K562 (cell line): Measurements from ENCODE around the gene HDAC9. TPM values are rescaled to one million over a fixed set of nuclear protein-coding genes. Genes with fewer than 3 reads are reported as not detected.

Source experiments
- ATAC-seq: fragments of 200-7000 bp; cut with Tn5 transposase; 3 replicates; pipeline ENCODE4 v1.9.1; 2020; ENCODE audit warnings: moderate library complexity
- BruUV-seq: library from RNA; stranded (reverse); fragments of 400-500 nt; replicated peaks from 2 replicates; lab custom pipeline; 2021; lab: Mats Ljungman, UMichigan
- CTCF ChIA-PET: fragments of 300-600 bp; formaldehyde crosslinking; extraction: SDS; loops from one replicate; lab custom pipeline; 2021; ENCODE audit warnings: low intra/inter-chr PET ratio; lab: Yijun Ruan, JAX
- POLR2A ChIA-PET: fragments of 300-600, 350-650 bp; sonication (Branson Sonifier 250); formaldehyde crosslinking; extraction: SDS; loops from one replicate; lab custom pipeline; 2021; ENCODE audit warnings: antibody characterized with exemption, inconsistent platforms; lab: Yijun Ruan, JAX
- DNase-seq, 4 experiments: peaks; one replicate each; pipeline versions ENCODE4 v3.0.0 to v3.0.0-alpha.2; 2011 to 2018; ENCODE audit warnings: low spot score in 3 of 4, mixed read lengths in 3 of 4; ENCODE audit errors: extremely low read depth in 1 of 4
- FAIRE-seq: peaks from 2 replicates; lab custom pipeline; 2011; peaks lifted over from hg19 to GRCh38; lab: Jason Lieb, UNC
- H2AFZ ChIP-seq: 2 replicates; pipeline ENCODE4 v1.6.0; 2011; ENCODE audit warnings: low read depth, low read length, control low read depth, inconsistent platforms
- H3K27ac ChIP-seq: fragments of 200-600 bp; 3 replicates; pipeline ENCODE4 v1.8.0; 2011; ENCODE audit warnings: low read depth, mild to moderate bottlenecking, control low read depth, inconsistent platforms, low read length, moderate library complexity, mixed read lengths; ENCODE audit errors: extremely low read depth
- H3K27me3 ChIP-seq, 2 experiments: fragments of 300-600 bp in 1 of 2; 2 replicates in 1 of 2; 3 replicates in 1 of 2; pipeline versions ENCODE4 v1.6.0 to v1.8.0; 2011; ENCODE audit warnings: inconsistent platforms in 2 of 2, low read length in 2 of 2, mild to moderate bottlenecking in 1 of 2, mixed read lengths in 1 of 2, moderate library complexity in 1 of 2; ENCODE audit not compliant: control insufficient read depth in 2 of 2, insufficient read depth in 2 of 2
- H3K36me3 ChIP-seq: fragments of 300-600 bp; 3 replicates; pipeline ENCODE4 v1.8.0; 2011; ENCODE audit warnings: mild to moderate bottlenecking, low read length, inconsistent platforms; ENCODE audit not compliant: control insufficient read depth, insufficient read depth
- H3K4me1 ChIP-seq, 2 experiments: fragments of 200-600 bp in 1 of 2; replicated peaks in 1 of 2; 2 replicates in 1 of 2; 3 replicates in 1 of 2; pipeline versions ENCODE4 v1.5.1 to v1.8.0; 2011; ENCODE audit warnings: inconsistent platforms in 2 of 2, low read length in 2 of 2, mild to moderate bottlenecking in 1 of 2, mixed read lengths in 1 of 2, moderate library complexity in 1 of 2; ENCODE audit not compliant: control insufficient read depth in 2 of 2, insufficient read depth in 2 of 2
- H3K4me2 ChIP-seq: 2 replicates; pipeline ENCODE4 v1.6.1; 2011; ENCODE audit warnings: low read length, control low read depth, inconsistent platforms, mixed read lengths; ENCODE audit not compliant: insufficient read depth
- H3K4me3 ChIP-seq: fragments of 200-600 bp; sonication (generic), shearing (Covaris generic); 2 replicates; pipeline ENCODE4 v1.5.1; 2016; ENCODE audit warnings: control low read depth, inconsistent platforms
- H3K79me2 ChIP-seq: fragments of 200-600 bp; 3 replicates; pipeline ENCODE4 v1.8.0; 2011; ENCODE audit warnings: low read length, inconsistent platforms; ENCODE audit not compliant: control insufficient read depth, insufficient read depth
- H3K9ac ChIP-seq, 2 experiments: 2 replicates each; pipeline versions ENCODE4 v1.6.0 to v1.6.1; 2011; ENCODE audit warnings: low read depth in 2 of 2, low read length in 2 of 2, control low read depth in 1 of 2, inconsistent platforms in 1 of 2, mild to moderate bottlenecking in 1 of 2, mixed read lengths in 1 of 2; ENCODE audit not compliant: insufficient read depth in 1 of 2
- H3K9me1 ChIP-seq: one replicate; pipeline ENCODE4 v1.6.0; 2011; ENCODE audit warnings: inconsistent platforms, mild to moderate bottlenecking, low read length, moderate library complexity; ENCODE audit not compliant: control insufficient read depth, insufficient read depth
- H3K9me3 ChIP-seq: replicated peaks from 2 replicates; pipeline ENCODE4 v1.5.1; 2011; ENCODE audit warnings: low read depth, low read length, inconsistent platforms; ENCODE audit not compliant: control insufficient read depth, insufficient read depth
- H4K20me1 ChIP-seq: replicated peaks from 2 replicates; pipeline ENCODE4 v1.6.1; 2011; ENCODE audit warnings: low read length, inconsistent platforms, mixed read lengths; ENCODE audit not compliant: control insufficient read depth, insufficient read depth
- CBX1 ChIP-seq: sonication (generic); IDR thresholded peaks from 2 replicates; pipeline ENCODE4 v1.6.1; 2016; ENCODE audit warnings: antibody characterized with exemption, low read depth, mild to moderate bottlenecking
- HSF4 ChIP-seq: fragments of 250-450 bp; sonication (Bioruptor Pico); IDR thresholded peaks from 2 replicates; pipeline ENCODE4 v2.1.2; 2022; ENCODE audit warnings: mild to moderate bottlenecking, moderate library complexity, borderline replicate concordance
- SREBF2 ChIP-seq: sonication (generic); formaldehyde crosslinking; IDR thresholded peaks from 2 replicates; pipeline ENCODE4 v1.4.0; 2020; ENCODE audit warnings: mild to moderate bottlenecking, missing genetic modification reagents
- ZBTB5 ChIP-seq: fragments of 450-650 bp; IDR thresholded peaks from 2 replicates; pipeline ENCODE4 v1.6.1; 2017; ENCODE audit warnings: antibody characterized with exemption
- ZNF511 ChIP-seq: sonication (generic); formaldehyde crosslinking; IDR thresholded peaks from 2 replicates; pipeline ENCODE4 v1.8.0; 2022; ENCODE audit warnings: mild to moderate bottlenecking, missing genetic modification reagents
- WGBS: fragments of 100-300 bp; shearing (Covaris generic); methylation state at CpG from one replicate; pipeline ENCODE4 v1.1.6; 2016; ENCODE audit warnings: low coverage, mixed read lengths; ENCODE audit not compliant: insufficient coverage; ENCODE audit errors: missing lambda C conversion rate; 5-methylcytosine and 5-hydroxymethylcytosine counted together
- in situ Hi-C: fragments of 300-500 bp; cut with MboI; formaldehyde crosslinking; loops from 4 replicates; pipeline ENCODE4 v1.15.0; 2018; ENCODE audit warnings: inconsistent platforms, mixed read lengths
- intact Hi-C: fragments of 100-400 bp; cut with micrococcal nuclease; formaldehyde crosslinking; loops from 2 replicates; pipeline ENCODE4 v1.14.2; 2022
- polyA plus RNA-seq, 8 experiments: library from polyadenylated mRNA; depleted of rRNA in 4 of 8; stranded (reverse) in 5 of 8; unstranded in 3 of 8; fragments of >200 nt; fragmentation: Nextera tagmentation in 2 of 8; fragmentation: Illumina TruSeq in 1 of 8; extraction: Ambion mirVana in 2 of 8; extraction: Trizol in 1 of 8; gene quantifications; 2 replicates each; pipeline versions ENCODE4 v1.2.1 to v1.2.3, GENCODE V29; 2011 to 2014; ENCODE audit warnings: inconsistent platforms in 1 of 8, missing spikeins in 1 of 8
- total RNA-seq, 7 experiments: library from RNA; depleted of rRNA in 6 of 7; stranded (reverse); fragments of >200 nt in 6 of 7; fragmentation: Illumina TruSeq in 2 of 7; extraction: Trizol in 2 of 7; gene quantifications; 2 replicates each; pipeline versions ENCODE4 v1.2.1 to v1.2.3, GENCODE V29; 2011 to 2021; ENCODE audit warnings: low replicate concordance in 1 of 7

Gene HDAC9
- total and polyA plus RNA-seq, 9 of the 15 experiments (the other 6 are each of a cell fraction or from before 2014, with no cell fraction given), result 0.08 to 0.91 (median 0.33) TPM

GRCh38 chr7:18488049-18488448, 7.5 kb upstream of the HDAC9 start:
- no TSS peak for BruUV-seq
- ATAC-seq (no peak), DNase-seq (no peak), FAIRE-seq (no peak)
- H3K36me3 ChIP-seq, result no peaks in the 10 kb centered on the region
- intact Hi-C loops, result no loop called here
- CTCF ChIA-PET, result no interaction called here
- no peak overlapping the region for H3K9ac ChIP-seq
- no peaks in the 10 kb centered on the region for H3K9me3 ChIP-seq
- no peaks in the 10 kb centered on the region for H4K20me1 ChIP-seq
- H3K27ac ChIP-seq, result no peak overlapping the region
- H3K4me1 ChIP-seq, result no peaks in the 10 kb centered on the region
- in situ Hi-C loops, result no loop called here
- H3K79me2 ChIP-seq, result no peaks in the 10 kb centered on the region
- H3K27me3 ChIP-seq, result no peaks in the 10 kb centered on the region
- no peak overlapping the region for H2AFZ ChIP-seq
- whole genome bisulfite sequencing, result 0% methylated on average over 1 of the region's 1 CpG
- H3K4me2 ChIP-seq, result no peak overlapping the region
- POLR2A ChIA-PET, result no interaction called here
- no peaks in the 10 kb centered on the region for H3K9me1 ChIP-seq
- TF ChIP-seq SREBF2 (CRISPR knock-in tag) (no peak), ZBTB5 (no peak), HSF4 (CRISPR knock-in tag) (no peak), CBX1 (no peak), ZNF511 (CRISPR knock-in tag) (no peak)
- H3K4me3 ChIP-seq, result no peak overlapping the region
